Esophagus muscularis mucosa (tissue), 3 donors: ENCODE data around the gene DSTN.
A peak's percentile ranks its signal among the peaks of the same experiment; 100 is the strongest.

Experiments used
- CTCF ChIP-seq, 3 experiments: fragments of 200-600 bp in 2 of 3; fragments of 450-650 bp in 1 of 3; sonication (generic) in 2 of 3; IDR thresholded peaks; one replicate each; pipeline ENCODE4 v1.5.1; 2017 to 2019; ENCODE audit warnings: antibody characterized with exemption in 3 of 3, mild to moderate bottlenecking in 2 of 3, moderate library complexity in 1 of 3
- POLR2AphosphoS5 ChIP-seq, 2 donors: sonication (generic); formaldehyde crosslinking; IDR thresholded peaks; one replicate each; pipeline ENCODE4 v1.6.1; 2017; ENCODE audit warnings: antibody characterized with exemption in 2 of 2

- TF ChIP-seq POLR2AphosphoS5 (IDR thresholded peaks at IDR 0.05) (peak in 1 of 2 donors; percentile 48), CTCF (IDR thresholded peaks at IDR 0.05) (no peak)
These were observed 27.9 kb upstream of the DSTN start for GRCh38 chr20:17541996-17542395.
